ENCODE measurements around the gene RDH8. TPM values are rescaled to one million over a fixed set of nuclear protein-coding genes. Genes with fewer than 3 reads are reported as not detected.

RDH8 gene
- total RNA-seq, result not detected in 2 replicates

- no peak within 1 kb of the TSS for H3K27ac Mint-ChIP-seq
- H3K36me3 Mint-ChIP-seq (ENCODE audit: low read depth), result no peaks in the 10 kb centered on the region
- peaks cover 7% of the 10 kb centered on the region for H3K4me1 Mint-ChIP-seq (ENCODE audit: low read depth)
- intact Hi-C loops (cut with micrococcal nuclease), result no loop called here
- DNase-seq (ENCODE audit: low spot score), result no peak
- no peak within 1 kb of the TSS for H3K4me3 Mint-ChIP-seq (ENCODE audit: low read depth)
- peaks cover 29% of the 10 kb centered on the region for H3K27me3 Mint-ChIP-seq (ENCODE audit: low read depth)
- no peaks in the 10 kb centered on the region for H3K9me3 Mint-ChIP-seq
Measured at GRCh38 chr19:10013316-10013715, at the start of gene RDH8. RDH8 (plus strand) TSS chr19:10013483; CDS start chr19:10013498, 15 bp downstream.

GRCh38 chr19:9966024-9966423 is 47.3 kb upstream of the RDH8 start:
- no peak for DNase-seq (ENCODE audit: low spot score)
- no peak overlapping the region for H3K4me3 Mint-ChIP-seq (ENCODE audit: low read depth)
- no peaks in the 10 kb centered on the region for H3K9me3 Mint-ChIP-seq
- intact Hi-C loops (cut with micrococcal nuclease), result no loop called here
- no peaks in the 10 kb centered on the region for H3K36me3 Mint-ChIP-seq (ENCODE audit: low read depth)
- H3K27ac Mint-ChIP-seq, result no peak overlapping the region
- no peaks in the 10 kb centered on the region for H3K4me1 Mint-ChIP-seq (ENCODE audit: low read depth)
- peaks cover 17% of the 10 kb centered on the region for H3K27me3 Mint-ChIP-seq (ENCODE audit: low read depth)

- H3K27me3 Mint-ChIP-seq (ENCODE audit: low read depth), result peaks cover 16% of the 10 kb centered on the region
- no peak for DNase-seq (ENCODE audit: low spot score)
- no peaks in the 10 kb centered on the region for H3K4me1 Mint-ChIP-seq (ENCODE audit: low read depth)
- H3K9me3 Mint-ChIP-seq, result no peaks in the 10 kb centered on the region
- H3K27ac Mint-ChIP-seq, result no peak overlapping the region
- no peak overlapping the region for H3K4me3 Mint-ChIP-seq (ENCODE audit: low read depth)
- H3K36me3 Mint-ChIP-seq (ENCODE audit: low read depth), result no peaks in the 10 kb centered on the region
- intact Hi-C loops (cut with micrococcal nuclease), result no loop called here
Measured at GRCh38 chr19:9966448-9966847, 46.8 kb upstream of the RDH8 start.

- Mint-ChIP-seq H3K27ac (no peak overlapping the region), H3K36me3 (ENCODE audit: low read depth) (no peaks in the 10 kb centered on the region), H3K4me1 (ENCODE audit: low read depth) (no peaks in the 10 kb centered on the region), H3K9me3 (no peaks in the 10 kb centered on the region), H3K27me3 (ENCODE audit: low read depth) (peaks cover 16% of the 10 kb centered on the region), H3K4me3 (ENCODE audit: low read depth) (no peak overlapping the region)
- intact Hi-C loops (cut with micrococcal nuclease), result no loop called here
- no peak for DNase-seq (ENCODE audit: low spot score)
Measured at GRCh38 chr19:9967326-9967725, 46.0 kb upstream of the RDH8 start.

GRCh38 chr19:9968820-9969687 is 44.2 kb upstream of the RDH8 start:
- Mint-ChIP-seq H3K27ac (no peak overlapping the region), H3K4me3 (ENCODE audit: low read depth) (no peak overlapping the region)

GRCh38 chr19:9969688-9969975 is 43.7 kb upstream of the RDH8 start:
- no peak overlapping the region for H3K4me3 Mint-ChIP-seq (ENCODE audit: low read depth)
- H3K4me1 Mint-ChIP-seq (ENCODE audit: low read depth), result no peaks in the 10 kb centered on the region
- peaks cover 16% of the 10 kb centered on the region for H3K27me3 Mint-ChIP-seq (ENCODE audit: low read depth)
- H3K27ac Mint-ChIP-seq, result no peak overlapping the region
- no peaks in the 10 kb centered on the region for H3K9me3 Mint-ChIP-seq
- DNase-seq (ENCODE audit: low spot score), result no peak
- no peaks in the 10 kb centered on the region for H3K36me3 Mint-ChIP-seq (ENCODE audit: low read depth)
- intact Hi-C loops (cut with micrococcal nuclease), result no loop called here

More at GRCh38 chr19:9968820-9969687, 44.2 kb upstream of the RDH8 start:
- Mint-ChIP-seq H3K9me3 (no peaks in the 10 kb centered on the region), H3K27me3 (ENCODE audit: low read depth) (peaks cover 16% of the 10 kb centered on the region), H3K4me1 (ENCODE audit: low read depth) (no peaks in the 10 kb centered on the region), H3K36me3 (ENCODE audit: low read depth) (no peaks in the 10 kb centered on the region)
- intact Hi-C loops (cut with micrococcal nuclease), result no loop called here
- no peak for DNase-seq (ENCODE audit: low spot score)

GRCh38 chr19:9970481-9970880 is 42.8 kb upstream of the RDH8 start:
- no peaks in the 10 kb centered on the region for H3K9me3 Mint-ChIP-seq
- H3K36me3 Mint-ChIP-seq (ENCODE audit: low read depth), result no peaks in the 10 kb centered on the region
- peaks cover 16% of the 10 kb centered on the region for H3K27me3 Mint-ChIP-seq (ENCODE audit: low read depth)
- H3K4me1 Mint-ChIP-seq (ENCODE audit: low read depth), result no peaks in the 10 kb centered on the region
- no peak overlapping the region for H3K4me3 Mint-ChIP-seq (ENCODE audit: low read depth)
- no peak for DNase-seq (ENCODE audit: low spot score)
- H3K27ac Mint-ChIP-seq, result no peak overlapping the region
- intact Hi-C loops (cut with micrococcal nuclease), result no loop called here

- peaks cover 10% of the 10 kb centered on the region for H3K27me3 Mint-ChIP-seq (ENCODE audit: low read depth)
- intact Hi-C loops (cut with micrococcal nuclease), result no loop called here
- H3K4me3 Mint-ChIP-seq (ENCODE audit: low read depth), result no peak overlapping the region
- DNase-seq (ENCODE audit: low spot score), result no peak
- H3K9me3 Mint-ChIP-seq, result no peaks in the 10 kb centered on the region
- H3K36me3 Mint-ChIP-seq (ENCODE audit: low read depth), result no peaks in the 10 kb centered on the region
- H3K4me1 Mint-ChIP-seq (ENCODE audit: low read depth), result no peaks in the 10 kb centered on the region
- no peak overlapping the region for H3K27ac Mint-ChIP-seq
Measured at GRCh38 chr19:9971166-9971897, 42.0 kb upstream of the RDH8 start.

- Mint-ChIP-seq H3K4me3 (ENCODE audit: low read depth) (no peak overlapping the region), H3K27ac (no peak overlapping the region), H3K4me1 (ENCODE audit: low read depth) (no peaks in the 10 kb centered on the region), H3K27me3 (ENCODE audit: low read depth) (peaks cover 7% of the 10 kb centered on the region), H3K9me3 (no peaks in the 10 kb centered on the region), H3K36me3 (ENCODE audit: low read depth) (no peaks in the 10 kb centered on the region)
- DNase-seq (ENCODE audit: low spot score), result no peak
- intact Hi-C loops (cut with micrococcal nuclease), result no loop called here
Measured at GRCh38 chr19:9972103-9972502, 41.2 kb upstream of the RDH8 start.

- Mint-ChIP-seq H3K36me3 (ENCODE audit: low read depth) (no peaks in the 10 kb centered on the region), H3K27me3 (ENCODE audit: low read depth) (peaks cover 3% of the 10 kb centered on the region), H3K27ac (no peak overlapping the region), H3K9me3 (no peaks in the 10 kb centered on the region), H3K4me3 (ENCODE audit: low read depth) (no peak overlapping the region), H3K4me1 (ENCODE audit: low read depth) (no peaks in the 10 kb centered on the region)
- DNase-seq (ENCODE audit: low spot score), result no peak
- intact Hi-C loops (cut with micrococcal nuclease), result no loop called here
Measured at GRCh38 chr19:9981406-9982260, 31.6 kb upstream of the RDH8 start.

GRCh38 chr19:9986787-9987281 is 26.4 kb upstream of the RDH8 start:
- no peak overlapping the region for H3K4me3 Mint-ChIP-seq (ENCODE audit: low read depth)
- intact Hi-C loops (cut with micrococcal nuclease), result no loop called here
- DNase-seq (ENCODE audit: low spot score), result no peak
- H3K27me3 Mint-ChIP-seq (ENCODE audit: low read depth), result peaks cover 3% of the 10 kb centered on the region
- no peak overlapping the region for H3K27ac Mint-ChIP-seq
- no peaks in the 10 kb centered on the region for H3K36me3 Mint-ChIP-seq (ENCODE audit: low read depth)
- H3K9me3 Mint-ChIP-seq, result no peaks in the 10 kb centered on the region
- H3K4me1 Mint-ChIP-seq (ENCODE audit: low read depth), result no peaks in the 10 kb centered on the region

- intact Hi-C loops (cut with micrococcal nuclease), result no loop called here
- no peaks in the 10 kb centered on the region for H3K36me3 Mint-ChIP-seq (ENCODE audit: low read depth)
- no peaks in the 10 kb centered on the region for H3K9me3 Mint-ChIP-seq
- H3K27me3 Mint-ChIP-seq (ENCODE audit: low read depth), result no peaks in the 10 kb centered on the region
- DNase-seq (ENCODE audit: low spot score), result no peak
- H3K27ac Mint-ChIP-seq, result no peak overlapping the region
- no peak overlapping the region for H3K4me3 Mint-ChIP-seq (ENCODE audit: low read depth)
- no peaks in the 10 kb centered on the region for H3K4me1 Mint-ChIP-seq (ENCODE audit: low read depth)
Measured at GRCh38 chr19:9989504-9989903, 23.8 kb upstream of the RDH8 start.

All from activated T-helper 2 cell treated with anti-CD3 and anti-CD28 coated beads, Interferon-gamma antibody, Interleukin-2, Interleukin-4, amounts not matched to agents 10 μg/mL and 5 μg/mL and 100 μg/mL, durations not matched to agents 14 hours and 24 hours and 36 hours (primary cell).